ENCODE results near the gene ATP6V0C. TPM values are rescaled to one million over a fixed set of nuclear protein-coding genes. Genes with fewer than 3 reads are reported as not detected.
A peak's percentile ranks its signal among the peaks of the same experiment; 100 is the strongest.

ATP6V0C gene
- total and polyA plus RNA-seq, 7 donors, result 116 to 241 (median 177) TPM

DNA sequence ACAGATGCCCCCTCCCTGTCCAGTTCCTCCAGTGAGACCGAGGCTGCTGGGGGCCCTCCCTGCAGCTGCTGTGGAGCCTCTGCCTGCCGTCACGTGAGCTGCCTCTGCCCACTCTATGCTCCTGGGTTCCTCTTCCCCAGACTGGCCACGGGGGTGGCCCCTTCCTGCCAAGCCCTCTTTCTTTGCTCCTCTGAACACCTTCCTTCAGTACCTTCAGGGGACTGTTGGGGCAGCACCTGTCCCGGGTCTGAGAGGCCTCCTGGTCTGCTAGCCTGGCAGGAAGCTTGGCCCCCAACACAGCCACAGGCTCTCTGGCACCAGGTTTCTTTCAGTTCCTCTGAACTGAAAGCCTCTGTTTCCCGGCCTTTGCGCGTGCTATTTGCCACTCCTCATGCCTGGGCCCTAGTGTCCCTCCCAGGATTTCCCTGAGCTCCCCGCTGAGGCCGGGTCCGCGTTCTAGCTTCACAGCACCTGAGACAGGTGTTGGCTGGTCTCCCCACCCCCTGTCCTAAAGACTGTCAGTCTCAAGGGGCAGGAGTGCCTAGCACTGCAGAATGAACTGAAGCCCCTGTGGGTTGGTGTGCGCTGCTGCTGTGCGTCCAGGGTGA, 6.6 kb upstream of the ATP6V0C start:
- peak in 1 of 4 donors; percentile 16 for ATAC-seq
- 84 to 86% (median 85%) methylated on average over 14 of the region's 14 CpGs for WGBS, 3 donors
- Histone ChIP-seq H3K36me3 (ENCODE audit: insufficient read depth in 1 of 2, low read depth in 1 of 2) (no peaks in the 10 kb centered on the region), H3K27ac (no peak overlapping the region), H3K9me3 (no peaks in the 10 kb centered on the region), H3K4me3 (no peak overlapping the region), H3K27me3 (ENCODE audit: insufficient read depth in 3 of 3, low read length in 2 of 3) (no peaks in the 10 kb centered on the region), H3K4me1 (no peaks in the 10 kb centered on the region)
- intact Hi-C loops (cut with DNase I), result no loop called here
- TF ChIP-seq, protein P1, sequence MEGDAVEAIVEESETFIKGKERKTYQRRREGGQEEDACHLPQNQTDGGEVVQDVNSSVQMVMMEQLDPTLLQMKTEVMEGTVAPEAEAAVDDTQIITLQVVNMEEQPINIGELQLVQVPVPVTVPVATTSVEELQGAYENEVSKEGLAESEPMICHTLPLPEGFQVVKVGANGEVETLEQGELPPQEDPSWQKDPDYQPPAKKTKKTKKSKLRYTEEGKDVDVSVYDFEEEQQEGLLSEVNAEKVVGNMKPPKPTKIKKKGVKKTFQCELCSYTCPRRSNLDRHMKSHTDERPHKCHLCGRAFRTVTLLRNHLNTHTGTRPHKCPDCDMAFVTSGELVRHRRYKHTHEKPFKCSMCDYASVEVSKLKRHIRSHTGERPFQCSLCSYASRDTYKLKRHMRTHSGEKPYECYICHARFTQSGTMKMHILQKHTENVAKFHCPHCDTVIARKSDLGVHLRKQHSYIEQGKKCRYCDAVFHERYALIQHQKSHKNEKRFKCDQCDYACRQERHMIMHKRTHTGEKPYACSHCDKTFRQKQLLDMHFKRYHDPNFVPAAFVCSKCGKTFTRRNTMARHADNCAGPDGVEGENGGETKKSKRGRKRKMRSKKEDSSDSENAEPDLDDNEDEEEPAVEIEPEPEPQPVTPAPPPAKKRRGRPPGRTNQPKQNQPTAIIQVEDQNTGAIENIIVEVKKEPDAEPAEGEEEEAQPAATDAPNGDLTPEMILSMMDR (IDR thresholded peaks at IDR 0.05), result no peak
- no peak for DNase-seq

DNA sequence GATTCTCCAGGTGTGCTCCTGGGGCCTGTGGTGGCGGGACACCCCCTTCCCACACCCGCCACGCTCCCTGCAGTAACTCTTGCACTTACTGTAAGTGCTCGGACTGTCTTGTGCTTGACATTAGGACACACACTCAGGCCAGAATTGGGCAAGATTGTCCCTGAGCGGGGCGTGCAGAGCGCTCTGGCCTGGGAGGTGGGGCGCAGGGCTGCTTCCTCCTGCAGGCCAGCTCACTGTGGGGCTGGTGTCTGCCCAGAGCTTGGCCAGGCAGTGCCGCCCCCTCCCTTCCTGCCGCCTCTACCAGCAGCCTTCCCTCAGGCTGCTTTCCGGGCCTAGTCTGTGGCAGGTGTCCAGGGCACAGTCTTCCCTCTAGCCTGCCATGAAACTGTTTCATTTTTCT, 6.1 kb upstream of the ATP6V0C start:
- no peaks in the 10 kb centered on the region for H3K36me3 ChIP-seq (ENCODE audit: insufficient read depth in 1 of 2, low read depth in 1 of 2)
- DNase-seq (peak; percentile 56 to 70), ATAC-seq (peak in 3 of 4 donors; percentile 29 to 37 (median 36))
- 89 to 92% (median 91%) methylated on average over 11 of the region's 11 CpGs for WGBS, 3 donors
- TF ChIP-seq, protein P1 (IDR thresholded peaks at IDR 0.05), result no peak
- no peaks in the 10 kb centered on the region for H3K9me3 ChIP-seq
- H3K4me3 ChIP-seq, result no peak overlapping the region
- no peaks in the 10 kb centered on the region for H3K27me3 ChIP-seq (ENCODE audit: insufficient read depth in 3 of 3, low read length in 2 of 3)
- H3K27ac ChIP-seq, result no peak overlapping the region
- intact Hi-C loops (cut with DNase I), result no loop called here
- H3K4me1 ChIP-seq, result no peaks in the 10 kb centered on the region

DNA sequence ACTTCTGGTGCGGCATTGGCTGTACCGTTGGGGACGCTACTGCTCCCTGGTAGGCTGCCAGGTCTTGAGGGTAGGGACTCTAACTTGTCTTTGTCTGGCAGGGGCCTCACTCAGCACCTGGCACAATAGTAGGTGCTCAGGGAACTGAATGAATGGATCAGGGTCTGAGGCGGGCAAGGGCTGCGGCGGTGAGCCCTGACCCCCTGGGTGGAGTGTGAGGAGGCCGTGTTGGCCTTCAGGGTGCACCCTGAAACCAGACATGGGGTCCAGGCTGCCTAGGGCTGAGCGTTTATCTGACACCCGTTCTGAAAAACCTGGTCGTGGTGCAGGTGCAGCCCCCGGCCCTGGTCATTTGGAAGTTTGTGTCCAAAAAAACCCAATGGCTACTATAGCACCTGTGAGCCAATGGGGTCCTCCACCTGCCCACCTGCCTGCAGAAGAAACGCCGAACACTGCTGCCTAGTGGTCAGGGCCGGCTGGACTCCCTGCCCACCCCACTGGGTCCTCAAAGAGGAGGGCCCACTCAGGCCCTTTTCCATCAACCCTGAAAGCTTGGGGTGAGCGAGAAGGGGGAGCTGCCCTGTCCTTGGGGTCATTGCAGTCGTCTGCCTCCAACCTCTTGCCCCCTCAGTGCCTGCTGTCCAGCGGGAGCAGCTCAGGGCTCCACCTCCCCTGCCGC, 4.9 kb upstream of the ATP6V0C start:
- TF ChIP-seq, protein P1 (IDR thresholded peaks at IDR 0.05), result no peak
- Histone ChIP-seq H3K4me1 (no peaks in the 10 kb centered on the region), H3K4me3 (no peak overlapping the region), H3K27ac (no peak overlapping the region), H3K36me3 (ENCODE audit: insufficient read depth in 1 of 2, low read depth in 1 of 2) (no peaks in the 10 kb centered on the region), H3K27me3 (ENCODE audit: insufficient read depth in 3 of 3, low read length in 2 of 3) (no peaks in the 10 kb centered on the region), H3K9me3 (no peaks in the 10 kb centered on the region)
- intact Hi-C loops (cut with DNase I), result no loop called here
- ATAC-seq (no peak), DNase-seq (peak in 1 of 2 donors; percentile 10)
- 88 to 90% (median 89%) methylated on average over 18 of the region's 18 CpGs for WGBS, 3 donors

- peaks cover 15% of the 10 kb centered on the region for H3K4me1 ChIP-seq
- ATAC-seq, result no peak
- no peaks in the 10 kb centered on the region for H3K9me3 ChIP-seq
- intact Hi-C loops (cut with DNase I), result no loop called here
- no peak overlapping the region for H3K27ac ChIP-seq
- H3K36me3 ChIP-seq (ENCODE audit: insufficient read depth in 1 of 2, low read depth in 1 of 2), result no peaks in the 10 kb centered on the region
- H3K27me3 ChIP-seq (ENCODE audit: insufficient read depth in 3 of 3, low read length in 2 of 3), result no peaks in the 10 kb centered on the region
- WGBS, 3 donors, result 41 to 48% (median 47%) methylated on average over 23 to 24 of the region's 24 CpGs
- peak; percentile 70 to 78 for DNase-seq
- no peak overlapping the region for H3K4me3 ChIP-seq
- TF ChIP-seq, protein P1 (IDR thresholded peaks at IDR 0.05), result no peak
Observed at GRCh38 chr16:2511128-2511800, 2.5 kb upstream of the ATP6V0C start.
